HG03108 (cell line): ENCODE measurements around the gene SCAP.
"Not testable (repeated sequence)": the region's sequence is repeated elsewhere in the genome, so short reads cannot be mapped to it uniquely, and the experiment has no call there.

Experiments
- ATAC-seq: cut with Tn5 transposase; IDR thresholded peaks from one replicate; pipeline ENCODE4 v1.9.1; 2021; ENCODE audit warnings: moderate library complexity; ENCODE audit not compliant: unreplicated experiment

The SCAP gene

GRCh38 chr3:47481763-47482162, 6.0 kb upstream of the SCAP start:
- not testable (repeated sequence) for ATAC-seq

GRCh38 chr3:47480267-47480666, 4.5 kb upstream of the SCAP start:
- ATAC-seq, result not testable (repeated sequence)

- ATAC-seq, result no peak
Measured at GRCh38 chr3:47479826-47480160, 4.1 kb upstream of the SCAP start.

- ATAC-seq, result no peak
Measured at GRCh38 chr3:47478022-47478421, 2.3 kb upstream of the SCAP start.

- ATAC-seq, result no peak
Measured at GRCh38 chr3:47476644-47477199, 981 bp upstream of the SCAP start.

GRCh38 chr3:47476330-47476626, 537 bp upstream of the SCAP start:
- no peak for ATAC-seq

- ATAC-seq, result no peak
Measured at GRCh38 chr3:47475029-47475569, 642 bp downstream of the SCAP start.

GRCh38 chr3:47473391-47473790, 2.4 kb downstream of the SCAP start:
- no peak for ATAC-seq

GRCh38 chr3:47469616-47470015, 6.1 kb downstream of the SCAP start:
- ATAC-seq, result no peak

GRCh38 chr3:47468315-47468714, 7.4 kb downstream of the SCAP start:
- not testable (repeated sequence) for ATAC-seq

GRCh38 chr3:47464588-47464987, 11.2 kb downstream of the SCAP start:
- ATAC-seq, result no peak

- ATAC-seq, result not testable (repeated sequence)
Measured at GRCh38 chr3:47459534-47460085, 16.1 kb downstream of the SCAP start.

- ATAC-seq, result no peak
Measured at GRCh38 chr3:47456984-47457383, 18.8 kb downstream of the SCAP start.

- no peak for ATAC-seq
Measured at GRCh38 chr3:47455806-47456452, 19.8 kb downstream of the SCAP start.

GRCh38 chr3:47452453-47453215, 23.1 kb downstream of the SCAP start:
- ATAC-seq, result no peak

- ATAC-seq, result no peak
Measured at GRCh38 chr3:47444103-47444502, 31.6 kb downstream of the SCAP start.

GRCh38 chr3:47443611-47443995, 32.1 kb downstream of the SCAP start:
- no peak for ATAC-seq

GRCh38 chr3:47441796-47442551, 33.8 kb downstream of the SCAP start:
- ATAC-seq, result no peak

- ATAC-seq, result no peak
Measured at GRCh38 chr3:47440131-47440530, 35.6 kb downstream of the SCAP start.

- ATAC-seq, result no peak
Measured at GRCh38 chr3:47436180-47436579, 39.6 kb downstream of the SCAP start.

- no peak for ATAC-seq
Measured at GRCh38 chr3:47434849-47435248, 40.9 kb downstream of the SCAP start.
